HG03378 (cell line): ENCODE data around the gene CEP63.

Source experiments
- ATAC-seq: cut with Tn5 transposase; IDR thresholded peaks from one replicate; pipeline ENCODE4 v1.9.1; 2021; ENCODE audit warnings: mild to moderate bottlenecking, moderate library complexity; ENCODE audit not compliant: unreplicated experiment

CEP63 gene

DNA sequence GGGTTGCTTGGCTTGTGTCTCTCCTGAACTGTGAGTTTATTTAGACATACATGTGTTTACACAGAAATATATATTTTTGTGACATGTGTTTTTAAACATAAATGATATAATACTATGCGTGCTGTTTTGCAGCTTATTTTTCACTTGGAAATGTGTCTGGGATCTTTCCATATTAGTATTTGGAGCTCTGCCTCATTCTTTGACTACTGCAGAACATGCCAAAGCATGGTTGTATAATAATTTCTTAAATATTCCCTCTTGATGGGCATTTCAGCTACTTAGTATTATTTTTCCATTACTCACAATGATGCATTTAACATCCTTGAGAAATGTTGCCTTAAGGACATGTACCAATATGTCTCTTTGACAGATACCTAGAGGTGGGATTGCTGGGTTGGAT, 19.5 kb upstream of the CEP63 start:
- ATAC-seq = no peak

DNA sequence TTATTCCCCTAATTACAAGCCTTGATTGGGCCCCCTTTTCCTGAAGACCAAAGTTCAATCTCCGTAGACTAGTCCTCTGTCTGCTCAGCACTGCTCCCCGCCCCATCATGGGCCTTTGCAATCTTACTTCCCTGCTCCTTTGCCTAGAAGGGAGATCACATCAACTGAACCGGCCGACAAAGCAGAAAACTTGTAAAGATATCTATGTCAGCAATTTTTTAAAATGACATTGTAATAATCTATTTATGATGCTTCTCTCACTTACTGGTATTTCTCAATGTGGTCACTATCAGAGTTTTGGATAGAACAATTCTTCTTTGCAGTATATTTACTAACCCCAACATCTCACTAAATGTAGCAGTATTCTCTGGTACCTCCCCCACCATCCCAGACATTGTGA, 17.3 kb upstream of the CEP63 start:
- no peak for ATAC-seq

DNA sequence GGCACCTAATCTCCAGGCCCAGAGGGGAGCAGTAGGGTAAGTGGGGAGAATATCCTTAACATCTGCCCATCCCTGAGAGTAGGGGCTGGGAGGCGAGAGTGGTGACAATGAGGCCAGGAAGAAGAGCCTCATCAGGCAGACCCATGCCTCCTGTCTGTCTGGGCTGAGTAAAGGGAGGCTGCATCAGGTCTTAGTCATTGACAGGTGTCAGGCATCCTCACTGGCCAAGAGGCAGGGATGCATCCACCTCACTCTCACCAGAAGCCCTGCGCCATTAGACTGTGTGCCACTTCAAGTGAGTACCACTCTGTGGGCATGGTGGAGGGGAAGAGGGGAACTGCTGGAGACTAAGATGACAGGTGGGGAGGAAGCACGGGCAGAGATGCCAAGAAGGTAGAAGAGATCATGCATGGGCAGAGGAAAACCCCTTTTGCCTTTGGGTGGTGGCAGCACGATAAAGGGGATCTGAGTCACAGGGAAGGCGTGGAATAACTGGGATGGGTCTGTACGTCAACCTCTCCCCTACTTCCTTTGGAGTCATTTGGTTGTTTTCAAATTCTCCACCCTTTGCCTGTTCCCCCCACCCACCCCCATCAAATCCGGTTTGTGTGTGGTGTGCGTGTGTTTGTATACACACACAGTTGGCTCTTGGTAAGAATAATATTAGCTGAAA, 14.2 kb upstream of the CEP63 start:
- ATAC-seq = no peak

DNA sequence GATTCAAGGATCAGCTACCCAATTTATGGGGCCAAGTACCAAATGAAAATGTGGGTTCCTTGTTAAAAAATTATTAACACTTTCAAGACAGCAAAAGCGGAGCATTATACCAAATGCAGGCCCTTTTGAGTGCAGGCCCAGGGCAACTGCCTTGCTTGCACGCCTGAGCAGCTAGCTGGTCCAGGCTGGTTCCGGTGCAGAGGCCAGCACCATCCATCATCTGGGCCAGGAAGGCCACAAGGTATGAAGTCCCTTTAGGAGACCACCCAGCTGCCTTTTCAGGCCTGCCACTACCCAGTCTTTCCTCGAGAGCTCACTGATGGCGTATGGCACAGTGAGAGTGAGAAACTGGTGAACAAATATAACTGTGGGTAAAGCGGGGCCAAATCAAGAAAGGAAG, 13.0 kb upstream of the CEP63 start:
- ATAC-seq = no peak

DNA sequence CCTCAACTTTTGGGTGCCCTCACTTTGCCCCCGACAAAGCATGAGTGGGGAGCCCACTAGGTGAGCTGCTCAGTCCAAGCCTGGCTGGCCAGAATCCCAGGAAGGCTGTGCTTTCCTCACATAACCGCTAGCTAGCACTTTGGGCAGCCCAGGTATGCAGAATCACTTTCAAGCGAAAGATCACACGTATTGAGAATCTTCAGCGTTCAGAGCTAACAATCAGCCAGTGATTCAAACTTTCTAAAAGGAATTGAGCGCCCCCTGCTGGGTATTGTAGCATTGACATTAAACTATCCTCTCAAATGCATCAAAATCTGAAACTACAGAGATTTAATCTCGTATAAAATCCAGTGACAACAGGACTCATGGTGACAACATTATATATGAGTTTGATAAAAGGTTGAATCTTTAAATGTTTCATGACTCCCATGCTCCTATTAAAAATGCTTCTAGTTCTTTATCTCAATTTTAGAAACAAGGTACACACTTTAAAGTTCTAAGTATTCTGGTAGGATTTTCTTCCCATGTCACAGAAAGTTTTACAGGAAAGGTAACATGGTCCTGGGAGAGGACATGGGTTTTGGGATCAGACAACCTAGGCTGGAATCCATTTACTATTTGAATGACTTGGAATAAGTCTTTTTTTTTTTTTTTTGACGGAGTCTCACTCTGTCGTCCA, 11.8 kb upstream of the CEP63 start:
- ATAC-seq = peak; percentile 61

DNA sequence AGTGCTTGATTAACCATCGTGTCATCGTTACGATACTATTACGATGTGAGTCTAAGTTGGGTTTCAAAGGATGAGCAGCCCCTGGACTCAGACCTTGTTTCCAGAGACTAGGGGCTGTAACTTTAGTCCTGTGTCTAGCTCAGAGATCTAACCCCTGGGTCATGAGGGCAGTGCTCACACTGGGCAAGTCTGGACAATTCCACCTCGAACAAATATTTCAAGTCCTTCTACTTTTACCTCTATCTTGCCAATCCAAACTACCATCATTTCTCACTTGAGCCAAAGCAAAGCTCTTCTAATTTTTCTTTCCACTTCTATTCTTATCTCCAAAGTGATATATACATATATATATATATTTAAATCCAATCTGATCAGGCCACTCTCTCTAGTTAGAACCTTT, 10.9 kb upstream of the CEP63 start:
- ATAC-seq = no peak

DNA sequence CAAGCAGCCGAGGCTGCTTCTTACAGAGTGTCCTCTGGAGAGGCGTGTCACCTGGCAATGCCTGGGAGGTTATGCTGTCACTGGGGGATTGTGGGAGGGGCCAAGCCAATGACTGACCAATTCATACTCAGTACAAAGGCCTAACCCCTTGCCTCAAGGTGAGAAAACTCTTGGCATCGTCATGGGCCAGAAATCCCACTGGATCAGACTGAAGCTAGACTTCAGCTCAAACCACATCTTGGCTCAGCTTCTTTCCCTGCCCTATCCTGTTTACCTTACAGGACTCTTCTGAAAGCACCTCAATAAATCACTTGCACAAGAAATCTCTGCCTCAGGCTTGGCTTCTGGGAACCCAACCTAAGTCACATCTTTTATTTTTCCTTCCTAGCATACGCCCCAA, 9.6 kb upstream of the CEP63 start:
- ATAC-seq = no peak

DNA sequence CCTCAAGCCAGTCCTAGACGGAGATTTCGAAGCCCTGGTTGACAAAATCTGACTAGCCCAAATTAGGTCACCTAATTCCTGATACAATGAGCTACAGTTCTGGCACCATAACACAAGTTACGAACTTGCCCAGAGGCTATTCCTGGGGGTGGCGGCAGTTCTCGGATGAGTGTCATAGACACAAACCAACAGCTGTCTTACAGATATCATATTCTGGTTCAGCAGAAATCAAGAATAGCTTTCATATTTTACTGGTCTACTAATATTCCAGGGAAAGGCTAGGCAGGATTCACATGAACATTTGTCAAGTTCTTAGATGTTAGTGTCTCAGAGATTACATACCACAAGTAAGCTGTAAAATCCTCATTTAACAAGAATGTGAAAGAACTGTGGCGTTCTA, 8.9 kb upstream of the CEP63 start:
- no peak for ATAC-seq

DNA sequence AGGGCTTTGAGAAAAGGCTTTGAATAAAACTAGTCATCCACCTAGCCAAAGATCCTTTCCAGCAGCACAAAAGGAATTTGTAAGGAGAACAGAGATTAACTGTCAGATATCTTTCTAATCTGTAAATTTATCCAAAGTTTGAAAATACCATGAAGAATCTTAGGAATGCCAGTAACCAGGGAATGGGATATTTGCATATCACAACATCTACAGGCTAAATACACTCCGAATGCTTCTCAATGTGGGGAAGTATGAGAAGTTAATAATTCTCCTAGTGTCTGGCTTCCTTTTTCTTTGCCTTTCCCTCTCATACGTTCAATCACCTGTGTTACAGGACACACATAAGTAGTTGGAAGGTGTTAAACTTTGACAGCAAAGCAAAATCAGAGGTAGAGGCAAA, 7.9 kb upstream of the CEP63 start:
- ATAC-seq = no peak

DNA sequence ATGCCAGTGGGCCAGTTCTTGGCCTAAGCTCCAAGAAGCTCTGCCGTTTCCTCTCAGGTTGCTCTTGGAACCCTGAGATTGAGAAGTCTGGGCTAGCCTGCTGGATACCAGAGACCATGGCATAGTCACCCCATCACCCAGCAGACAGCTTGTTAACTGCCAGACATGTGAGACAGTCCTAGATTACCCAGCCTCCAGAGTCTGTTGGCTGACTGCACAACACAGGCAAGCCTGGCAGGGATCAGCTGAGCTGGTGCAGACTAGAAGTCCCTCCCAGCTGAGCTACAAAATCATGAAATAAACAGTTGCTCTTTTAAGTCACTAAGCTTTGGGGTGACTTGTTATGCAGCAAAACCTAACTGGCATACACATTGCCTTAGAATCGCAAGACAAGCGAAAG, 5.3 kb upstream of the CEP63 start:
- ATAC-seq = no peak

DNA sequence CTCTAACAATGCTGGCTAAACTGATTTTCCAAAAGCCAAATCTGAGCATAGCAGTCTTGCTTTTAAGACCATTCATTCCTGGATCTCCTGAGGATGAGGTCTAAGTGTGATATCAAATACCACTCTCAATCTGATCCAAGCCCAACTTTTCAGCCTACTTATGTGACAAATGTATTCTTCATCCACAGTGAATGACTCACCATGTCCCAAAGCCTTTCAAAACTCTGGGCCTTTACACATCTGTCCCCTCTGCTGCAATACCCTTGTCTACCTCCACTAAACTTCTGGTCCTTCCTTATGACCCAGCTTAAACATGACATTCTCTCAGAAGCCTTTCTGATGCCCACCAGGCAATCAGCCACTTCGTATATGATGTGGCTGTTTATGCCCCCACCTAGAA, 4.7 kb upstream of the CEP63 start:
- ATAC-seq = no peak

DNA sequence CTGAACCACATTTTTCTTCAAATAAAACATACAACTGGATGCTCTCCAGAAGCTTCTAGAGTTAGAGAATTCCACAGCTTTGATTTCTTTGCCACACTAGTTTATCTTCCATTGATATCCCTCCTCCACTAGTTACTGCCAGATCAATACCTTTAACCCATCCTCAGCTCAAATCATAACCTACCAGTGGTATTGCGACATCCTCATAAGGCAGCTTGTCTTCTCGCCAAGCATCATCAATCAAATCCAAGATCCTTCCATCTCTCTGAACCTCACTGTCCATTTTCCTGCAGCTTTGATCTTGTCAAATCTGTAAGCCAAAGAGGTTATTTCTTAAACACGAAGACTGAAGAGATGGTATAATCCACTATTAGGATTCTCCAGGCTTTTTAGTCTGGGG, 3.2 kb upstream of the CEP63 start:
- ATAC-seq = no peak

DNA sequence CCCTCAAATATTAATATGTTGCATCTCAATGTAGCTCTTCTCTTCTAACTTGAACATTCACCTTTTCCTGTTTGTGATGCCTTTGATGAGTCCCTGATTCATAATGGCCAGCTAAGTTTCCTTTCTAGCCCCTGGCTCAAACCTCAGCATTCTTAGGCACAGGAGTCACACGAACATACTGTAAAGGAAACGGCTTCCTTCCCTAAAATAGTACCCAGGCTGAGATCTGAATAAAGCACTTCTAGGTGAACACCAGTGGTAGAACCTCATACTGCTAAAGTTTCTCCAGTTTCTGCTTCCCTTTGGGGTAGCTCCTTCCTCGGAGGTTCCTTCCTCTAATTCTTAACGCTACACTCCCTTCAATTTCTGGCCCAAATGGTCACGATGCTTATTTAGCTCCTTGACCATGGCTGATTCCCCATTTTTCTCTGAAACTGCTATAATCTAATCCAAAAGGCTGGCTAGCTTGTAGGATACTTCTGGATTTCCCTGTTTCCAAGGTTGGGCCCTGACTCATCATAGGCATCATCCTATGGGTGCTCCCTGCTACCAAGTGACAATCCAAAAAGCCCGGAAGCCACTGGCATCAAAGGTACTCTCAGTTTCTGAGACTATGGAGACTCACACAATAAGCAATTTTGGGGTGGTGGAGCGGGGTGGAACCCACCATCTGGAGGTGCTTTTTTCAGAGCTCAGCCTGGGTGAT, 2.5 kb upstream of the CEP63 start:
- ATAC-seq = no peak

DNA sequence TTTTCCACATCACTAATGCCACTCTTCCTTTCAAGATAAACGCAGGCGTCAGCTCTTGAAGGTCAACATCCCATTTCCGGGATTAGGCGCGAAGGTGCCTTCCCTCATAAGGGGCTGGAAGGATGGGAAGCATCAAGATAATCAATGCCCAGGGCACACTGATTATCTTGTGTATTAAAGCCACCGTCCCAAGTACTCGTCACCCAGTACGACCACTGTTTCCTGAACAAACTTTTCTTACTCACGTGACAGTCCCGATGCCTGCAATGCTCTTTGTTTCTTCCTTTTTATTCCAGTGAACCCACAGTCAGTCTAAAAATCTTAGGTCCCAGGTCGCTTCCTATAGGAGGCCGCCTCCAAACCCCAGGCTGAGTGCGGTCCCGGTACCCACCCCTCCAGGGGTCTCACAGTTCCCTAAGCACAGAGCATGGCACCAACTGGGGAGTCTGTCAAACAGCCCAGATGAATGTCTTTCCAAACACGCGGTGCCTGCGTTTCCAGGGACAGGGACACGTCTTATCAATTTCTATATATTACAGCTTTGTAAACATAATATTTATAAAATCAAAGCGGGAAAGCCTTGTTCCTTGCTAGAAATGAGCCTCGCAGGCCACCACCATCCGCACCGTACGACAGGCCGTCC, 661 bp upstream of the CEP63 start:
- ATAC-seq = peak; percentile 19

DNA sequence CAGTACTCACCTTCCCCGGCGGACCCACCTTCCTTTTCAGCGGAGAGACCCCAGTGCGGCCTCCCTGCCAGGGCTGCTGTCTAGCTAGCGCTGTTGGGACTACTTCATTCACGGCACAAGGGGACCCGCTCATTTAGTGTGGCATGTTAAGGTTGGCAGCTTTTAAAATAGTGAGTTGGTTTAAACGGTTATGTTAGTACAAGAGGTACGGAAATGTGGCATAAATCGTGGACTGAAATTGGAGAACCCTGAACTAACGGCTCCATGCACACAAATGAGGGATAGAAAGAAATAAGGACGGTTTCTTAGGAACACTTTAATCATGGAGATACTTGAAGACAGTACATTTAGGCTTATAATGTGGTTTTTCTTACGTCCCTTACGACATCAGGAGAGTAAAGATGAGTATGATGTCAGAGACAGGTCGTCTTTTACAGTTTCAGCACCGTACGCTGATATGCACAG, 752 bp downstream of the CEP63 start:
- no peak for ATAC-seq

DNA sequence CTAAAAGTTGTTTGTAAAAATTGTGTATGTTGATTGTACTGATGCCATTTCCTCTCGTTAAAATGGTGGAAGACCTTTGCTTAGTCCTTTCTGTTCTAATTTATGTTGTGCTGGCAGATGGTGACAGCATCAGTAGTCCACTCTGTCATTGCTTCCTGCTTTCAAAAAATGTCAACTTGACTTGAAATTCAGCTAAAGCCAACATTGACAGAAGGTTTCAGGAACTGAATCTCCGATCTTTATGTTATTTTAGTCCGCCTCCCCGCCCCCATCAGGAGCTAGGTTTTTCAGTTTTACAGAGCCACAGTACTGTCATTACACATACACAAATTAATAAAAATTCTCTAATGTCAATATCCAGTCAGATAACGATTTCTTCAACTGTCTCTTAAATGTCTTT, 1.5 kb downstream of the CEP63 start:
- no peak for ATAC-seq

DNA sequence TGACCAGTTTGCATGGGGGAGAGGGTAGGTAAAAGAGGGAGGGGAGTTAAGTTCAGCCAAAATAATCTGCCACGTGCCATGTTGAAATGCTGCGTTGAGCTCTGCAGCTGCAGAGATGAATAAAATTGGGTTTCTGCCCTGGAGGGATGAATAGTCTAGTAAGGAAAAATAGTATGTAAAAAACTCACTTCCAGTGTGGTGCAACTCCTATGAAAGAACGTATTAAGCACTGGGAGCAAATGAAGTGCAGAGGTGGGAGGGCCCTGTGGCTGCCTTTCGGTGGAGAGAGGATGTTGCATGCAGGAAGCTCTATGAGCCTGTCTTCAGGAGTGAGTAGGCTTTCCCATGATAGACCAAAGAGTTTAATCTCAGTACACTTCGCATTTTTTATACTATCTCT, 8.6 kb downstream of the CEP63 start:
- no peak for ATAC-seq

DNA sequence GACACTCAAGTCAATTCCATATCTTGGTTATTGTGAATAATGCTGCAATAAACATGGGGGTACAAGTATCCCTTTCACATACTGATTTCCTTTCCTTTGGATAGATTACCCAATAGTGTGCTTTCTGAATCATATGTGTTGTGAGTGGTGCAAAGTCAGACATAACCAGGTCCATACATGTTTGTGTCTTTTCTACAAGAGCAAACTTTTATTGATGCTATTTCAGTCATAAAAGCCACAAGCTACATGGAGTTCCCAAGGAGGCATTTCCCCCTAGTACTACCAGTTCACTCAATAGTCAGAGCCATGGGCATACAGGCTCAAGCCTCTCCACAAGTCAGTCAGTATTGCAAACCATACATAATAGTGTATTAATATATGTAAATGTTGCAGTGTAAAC, 10.1 kb downstream of the CEP63 start:
- ATAC-seq = no peak

DNA sequence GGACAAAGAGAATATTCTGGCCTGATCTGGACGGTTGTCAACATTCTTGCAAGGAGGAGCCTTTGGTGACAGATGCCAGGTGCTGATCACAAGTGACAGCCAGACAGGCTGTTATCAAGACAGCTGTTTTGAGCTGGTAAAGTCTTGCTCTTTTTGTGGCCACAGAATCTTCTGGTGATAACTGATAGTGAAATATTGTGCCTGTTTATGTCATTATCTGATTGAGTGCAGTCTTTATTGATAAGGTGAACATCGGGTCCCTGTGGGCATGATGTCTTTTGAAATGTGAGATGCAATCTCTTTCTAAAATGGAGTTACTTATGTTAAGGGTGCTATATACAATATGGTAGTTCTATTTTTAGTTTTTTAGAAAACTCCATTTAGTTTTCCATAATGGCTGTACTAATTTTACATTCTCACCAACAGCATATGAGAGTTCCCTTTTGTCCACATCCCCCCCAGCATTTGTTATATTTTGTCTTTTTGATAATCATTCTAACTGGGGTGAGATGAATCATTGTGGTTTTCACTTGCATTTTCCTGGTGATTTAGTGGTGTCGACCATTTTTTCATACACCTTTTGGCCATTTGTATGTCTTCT, 10.7 kb downstream of the CEP63 start:
- no peak for ATAC-seq

DNA sequence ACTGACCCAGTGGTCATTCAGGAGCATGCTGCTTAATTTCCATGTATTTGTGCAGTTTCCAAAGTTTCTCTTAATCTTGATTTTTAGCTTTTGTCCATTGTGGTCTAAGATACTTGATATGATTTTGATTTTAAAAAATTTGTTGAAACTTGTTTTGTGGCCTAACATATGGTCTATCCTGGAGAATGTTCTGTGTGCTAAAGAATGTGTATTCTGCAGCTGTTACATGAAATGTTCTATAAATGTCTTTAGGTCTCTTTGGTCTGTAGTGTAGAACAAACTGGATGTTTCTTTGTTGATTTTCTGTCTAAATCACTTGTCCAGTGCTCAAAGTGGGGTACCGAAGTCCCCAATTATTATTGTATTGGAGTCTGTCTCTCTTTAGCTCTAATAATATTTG, 17.4 kb downstream of the CEP63 start:
- no peak for ATAC-seq

DNA sequence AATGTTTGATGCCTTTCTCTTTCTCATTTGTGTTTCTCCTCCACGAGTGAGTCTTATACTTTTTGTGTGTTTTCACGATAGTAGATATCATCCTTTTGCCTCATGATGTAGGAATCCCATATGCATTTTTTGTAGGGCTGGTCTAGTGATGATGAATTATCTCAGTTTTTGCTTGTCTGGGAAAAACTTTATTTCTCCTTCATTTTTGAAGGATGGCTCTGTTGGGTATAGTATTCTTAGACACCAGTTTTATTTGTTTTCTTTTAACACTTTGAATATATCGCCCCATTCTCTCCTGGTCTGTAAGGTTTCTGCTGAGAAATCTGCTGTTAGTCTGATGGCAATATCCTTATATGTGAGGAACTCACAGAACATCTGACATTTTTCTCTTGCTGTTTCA, 18.3 kb downstream of the CEP63 start:
- no peak for ATAC-seq
